HEK293 (cell line): Measurements from ENCODE around the gene RABGGTA.

Experiments used
- CTCF ChIA-PET: fragments of 350-600 bp; formaldehyde crosslinking; extraction: SDS; loops from one replicate; lab custom pipeline; 2021; ENCODE audit warnings: antibody characterized with exemption; lab: Yijun Ruan, JAX
- POLR2A ChIA-PET: fragments of 300-600 bp; formaldehyde crosslinking; extraction: SDS; loops from one replicate; lab custom pipeline; 2020; ENCODE audit warnings: antibody characterized with exemption, inconsistent platforms; lab: Yijun Ruan, JAX
- H3K27ac ChIP-seq: fragments of 200-500 bp; sonication (Bioruptor generic); 2 replicates; pipeline ENCODE4 v1.5.1; 2014; ENCODE audit warnings: low read depth, low read length, control low read depth, inconsistent platforms; ENCODE audit errors: extremely low read depth
- H3K36me3 ChIP-seq, 2 experiments: fragments of 200-500 bp in 1 of 2; sonication (Bioruptor generic) in 1 of 2; 1 replicate in 1 of 2; 2 replicates in 1 of 2; pipeline ENCODE4 v1.5.1; 2014 to 2017; ENCODE audit warnings: inconsistent platforms in 2 of 2, low read length in 2 of 2; ENCODE audit not compliant: control insufficient read depth in 2 of 2, insufficient read depth in 1 of 2
- H3K4me1 ChIP-seq: fragments of 200-500 bp; sonication (Bioruptor generic); 2 replicates; pipeline ENCODE4 v1.5.1; 2014; ENCODE audit warnings: mild to moderate bottlenecking, low read length, inconsistent platforms; ENCODE audit not compliant: control insufficient read depth, insufficient read depth
- H3K4me3 ChIP-seq: 2 replicates; pipeline ENCODE4 v1.5.1; 2011; ENCODE audit warnings: low read depth, mild to moderate bottlenecking, control low read depth, low read length, moderate library complexity
- H3K9me3 ChIP-seq: fragments of 200-500 bp; sonication (Bioruptor generic); 2 replicates; pipeline ENCODE4 v1.5.1; 2014; ENCODE audit warnings: low read depth, low read length, inconsistent platforms; ENCODE audit not compliant: control insufficient read depth, insufficient read depth
- IKZF3 ChIP-seq: fragments of 450-650 bp; IDR thresholded peaks from 2 replicates; pipeline ENCODE4 v1.5.0; 2018; ENCODE audit warnings: missing biosample characterization, mild to moderate bottlenecking, missing genetic modification characterization, moderate library complexity
- INSM2 ChIP-seq: fragments of 450-650 bp; formaldehyde crosslinking; IDR thresholded peaks from 2 replicates; pipeline ENCODE4 v1.5.1; 2016; ENCODE audit warnings: missing biosample characterization, missing genetic modification characterization
- KLF10 ChIP-seq: fragments of 450-650 bp; IDR thresholded peaks from 2 replicates; pipeline ENCODE4 v1.5.1; 2018; ENCODE audit warnings: missing biosample characterization, mild to moderate bottlenecking, missing genetic modification characterization
- KLF7 ChIP-seq: fragments of 450-650 bp; formaldehyde crosslinking; IDR thresholded peaks from 2 replicates; pipeline ENCODE4 v1.5.1; 2016; ENCODE audit warnings: missing biosample characterization, missing genetic modification characterization, borderline replicate concordance
- KLF9 ChIP-seq: fragments of 450-650 bp; formaldehyde crosslinking; IDR thresholded peaks from 2 replicates; pipeline ENCODE4 v1.5.1; 2016; ENCODE audit warnings: missing biosample characterization, missing genetic modification characterization, low read depth
- REPIN1 ChIP-seq: fragments of 450-650 bp; formaldehyde crosslinking; IDR thresholded peaks from 2 replicates; pipeline ENCODE4 v1.5.1; 2017; ENCODE audit warnings: missing biosample characterization, missing genetic modification characterization, low read depth
- ZBTB10 ChIP-seq: fragments of 450-650 bp; formaldehyde crosslinking; IDR thresholded peaks from 2 replicates; pipeline ENCODE4 v1.5.1; 2016; ENCODE audit warnings: missing biosample characterization, missing genetic modification characterization
- ZBTB20 ChIP-seq: fragments of 450-650 bp; formaldehyde crosslinking; IDR thresholded peaks from 2 replicates; pipeline ENCODE4 v1.5.1; 2016; ENCODE audit warnings: missing biosample characterization, missing genetic modification characterization
- ZBTB8A ChIP-seq: fragments of 450-650 bp; formaldehyde crosslinking; IDR thresholded peaks from 2 replicates; pipeline ENCODE4 v1.5.1; 2016; ENCODE audit warnings: missing biosample characterization, missing genetic modification characterization
- ZFHX2 ChIP-seq: fragments of 450-650 bp; formaldehyde crosslinking; conservative IDR thresholded peaks from 2 replicates; pipeline ENCODE4 v1.5.1; 2016; ENCODE audit warnings: missing biosample characterization, missing genetic modification characterization
- ZIC2 ChIP-seq: fragments of 450-650 bp; formaldehyde crosslinking; IDR thresholded peaks from 2 replicates; pipeline ENCODE4 v1.5.1; 2016; ENCODE audit warnings: missing biosample characterization, missing genetic modification characterization
- ZNF423 ChIP-seq: fragments of 450-650 bp; formaldehyde crosslinking; IDR thresholded peaks from 2 replicates; pipeline ENCODE4 v1.5.1; 2016; ENCODE audit warnings: missing biosample characterization, missing genetic modification characterization
- ZNF513 ChIP-seq: fragments of 450-650 bp; IDR thresholded peaks from 2 replicates; pipeline ENCODE4 v1.5.1; 2018; ENCODE audit warnings: missing biosample characterization, missing genetic modification characterization
- ZNF585B ChIP-seq: fragments of 450-650 bp; formaldehyde crosslinking; IDR thresholded peaks from 2 replicates; pipeline ENCODE4 v1.5.1; 2016; ENCODE audit warnings: missing biosample characterization, missing genetic modification characterization
- ZNF621 ChIP-seq: fragments of 450-650 bp; formaldehyde crosslinking; IDR thresholded peaks from 2 replicates; pipeline ENCODE4 v1.5.1; 2017; ENCODE audit warnings: missing biosample characterization, missing genetic modification characterization
- ZNF76 ChIP-seq: fragments of 450-650 bp; formaldehyde crosslinking; IDR thresholded peaks from 2 replicates; pipeline ENCODE4; 2016; ENCODE audit warnings: low read depth, missing biosample characterization, missing genetic modification characterization, borderline replicate concordance
- TF ChIP-seq, protein P1 (sequence below): fragments of 450-650 bp; formaldehyde crosslinking; conservative IDR thresholded peaks from 2 replicates; pipeline ENCODE4 v1.5.1; 2016; ENCODE audit warnings: low read depth, missing biosample characterization, missing genetic modification characterization
- TF ChIP-seq, protein P2 (sequence below): fragments of 450-650 bp; formaldehyde crosslinking; IDR thresholded peaks from 2 replicates; pipeline ENCODE4 v1.5.1; 2016; ENCODE audit warnings: missing biosample characterization, missing genetic modification characterization
- TF ChIP-seq, protein P3 (sequence below): fragments of 450-650 bp; formaldehyde crosslinking; IDR thresholded peaks from 2 replicates; pipeline ENCODE4 v1.5.1; 2016; ENCODE audit warnings: missing biosample characterization, missing genetic modification characterization

RABGGTA gene

GRCh38 chr14:24271134-24271833 is at the start of gene RABGGTA:
Gene RABGGTA (minus strand): TSS chr14:24271597. CDS start chr14:24271115, 482 bp downstream.
- H3K4me3 ChIP-seq: peak within 1 kb of the TSS; percentile 92
- H3K27ac ChIP-seq: peak within 1 kb of the TSS; percentile 94
- H3K36me3 ChIP-seq: peaks cover 0 to 30% of the 10 kb centered on the region in 2 experiments; a peak in 1 of 3 replicates
- ChIA-PET CTCF (interaction anchor here (0.6 to 3.0 kb wide), 16 partner anchors 11 to 166 kb away, joined by 3 to 17 read pairs (median 4); partner anchors contain the start of genes CIDEB, LTB4R2, MDP1 and TINF2), POLR2A (interaction anchor here (0.5 to 2.9 kb wide), 36 partner anchors 9 to 219 kb away, joined by 3 to 47 read pairs (median 5); partner anchors contain the start of genes CHMP4A, CIDEB, DCAF11 and DHRS1)
- peaks cover 3% of the 10 kb centered on the region; the same call in 1 of the 2 replicates for H3K4me1 ChIP-seq
- no peaks in the 10 kb centered on the region for H3K9me3 ChIP-seq
- peak; percentile 33; the same call in 1 of the 2 replicates for TF ChIP-seq IKZF3
- TF ChIP-seq, protein P1, sequence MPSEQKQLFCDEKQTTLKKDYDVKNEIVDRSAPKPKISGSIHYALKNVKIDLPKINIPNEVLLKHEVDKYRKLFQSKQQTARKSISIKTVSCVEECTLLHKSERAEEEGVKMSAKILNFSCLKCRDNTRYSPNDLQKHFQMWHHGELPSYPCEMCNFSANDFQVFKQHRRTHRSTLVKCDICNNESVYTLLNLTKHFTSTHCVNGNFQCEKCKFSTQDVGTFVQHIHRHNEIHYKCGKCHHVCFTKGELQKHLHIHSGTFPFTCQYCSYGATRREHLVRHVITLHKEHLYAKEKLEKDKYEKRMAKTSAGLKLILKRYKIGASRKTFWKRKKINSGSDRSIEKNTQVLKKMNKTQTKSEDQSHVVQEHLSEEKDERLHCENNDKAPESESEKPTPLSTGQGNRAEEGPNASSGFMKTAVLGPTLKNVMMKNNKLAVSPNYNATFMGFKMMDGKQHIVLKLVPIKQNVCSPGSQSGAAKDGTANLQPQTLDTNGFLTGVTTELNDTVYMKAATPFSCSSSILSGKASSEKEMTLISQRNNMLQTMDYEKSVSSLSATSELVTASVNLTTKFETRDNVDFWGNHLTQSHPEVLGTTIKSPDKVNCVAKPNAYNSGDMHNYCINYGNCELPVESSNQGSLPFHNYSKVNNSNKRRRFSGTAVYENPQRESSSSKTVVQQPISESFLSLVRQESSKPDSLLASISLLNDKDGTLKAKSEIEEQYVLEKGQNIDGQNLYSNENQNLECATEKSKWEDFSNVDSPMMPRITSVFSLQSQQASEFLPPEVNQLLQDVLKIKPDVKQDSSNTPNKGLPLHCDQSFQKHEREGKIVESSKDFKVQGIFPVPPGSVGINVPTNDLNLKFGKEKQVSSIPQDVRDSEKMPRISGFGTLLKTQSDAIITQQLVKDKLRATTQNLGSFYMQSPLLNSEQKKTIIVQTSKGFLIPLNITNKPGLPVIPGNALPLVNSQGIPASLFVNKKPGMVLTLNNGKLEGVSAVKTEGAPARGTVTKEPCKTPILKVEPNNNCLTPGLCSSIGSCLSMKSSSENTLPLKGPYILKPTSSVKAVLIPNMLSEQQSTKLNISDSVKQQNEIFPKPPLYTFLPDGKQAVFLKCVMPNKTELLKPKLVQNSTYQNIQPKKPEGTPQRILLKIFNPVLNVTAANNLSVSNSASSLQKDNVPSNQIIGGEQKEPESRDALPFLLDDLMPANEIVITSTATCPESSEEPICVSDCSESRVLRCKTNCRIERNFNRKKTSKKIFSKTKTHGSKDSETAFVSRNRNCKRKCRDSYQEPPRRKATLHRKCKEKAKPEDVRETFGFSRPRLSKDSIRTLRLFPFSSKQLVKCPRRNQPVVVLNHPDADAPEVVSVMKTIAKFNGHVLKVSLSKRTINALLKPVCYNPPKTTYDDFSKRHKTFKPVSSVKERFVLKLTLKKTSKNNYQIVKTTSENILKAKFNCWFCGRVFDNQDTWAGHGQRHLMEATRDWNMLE: 0 out of 2 replicates have a peak, but pooled peaks have one; percentile 34
- TF ChIP-seq ZBTB10 (tag by site-specific recombination): peak; percentile 95
- TF ChIP-seq ZNF585B: no peak
- peak; percentile 71; the same call in 1 of the 2 replicates for TF ChIP-seq ZNF76 (tag by site-specific recombination)
- peak; percentile 33; the same call in 1 of the 2 replicates for TF ChIP-seq REPIN1 (tag by site-specific recombination)
- peak; percentile 8; the same call in 1 of the 2 replicates for TF ChIP-seq ZNF513 (tag by site-specific recombination)
- TF ChIP-seq ZNF423 (tag by site-specific recombination): peak; percentile 21; the same call in 1 of the 2 replicates
- TF ChIP-seq INSM2: 0 out of 2 replicates have a peak, but pooled peaks have one; percentile 33
- peak; percentile 28; the same call in 1 of the 2 replicates for TF ChIP-seq ZIC2 (tag by site-specific recombination)
- TF ChIP-seq KLF7: 0 out of 2 replicates have a peak, but pooled peaks have one; percentile 28
- no peak for TF ChIP-seq ZNF621 (tag by site-specific recombination)
- peak; percentile 75 for TF ChIP-seq ZFHX2 (tag by site-specific recombination)
- TF ChIP-seq, protein P2, sequence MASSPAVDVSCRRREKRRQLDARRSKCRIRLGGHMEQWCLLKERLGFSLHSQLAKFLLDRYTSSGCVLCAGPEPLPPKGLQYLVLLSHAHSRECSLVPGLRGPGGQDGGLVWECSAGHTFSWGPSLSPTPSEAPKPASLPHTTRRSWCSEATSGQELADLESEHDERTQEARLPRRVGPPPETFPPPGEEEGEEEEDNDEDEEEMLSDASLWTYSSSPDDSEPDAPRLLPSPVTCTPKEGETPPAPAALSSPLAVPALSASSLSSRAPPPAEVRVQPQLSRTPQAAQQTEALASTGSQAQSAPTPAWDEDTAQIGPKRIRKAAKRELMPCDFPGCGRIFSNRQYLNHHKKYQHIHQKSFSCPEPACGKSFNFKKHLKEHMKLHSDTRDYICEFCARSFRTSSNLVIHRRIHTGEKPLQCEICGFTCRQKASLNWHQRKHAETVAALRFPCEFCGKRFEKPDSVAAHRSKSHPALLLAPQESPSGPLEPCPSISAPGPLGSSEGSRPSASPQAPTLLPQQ (tag by site-specific recombination): peak; percentile 99
- TF ChIP-seq, protein P3, sequence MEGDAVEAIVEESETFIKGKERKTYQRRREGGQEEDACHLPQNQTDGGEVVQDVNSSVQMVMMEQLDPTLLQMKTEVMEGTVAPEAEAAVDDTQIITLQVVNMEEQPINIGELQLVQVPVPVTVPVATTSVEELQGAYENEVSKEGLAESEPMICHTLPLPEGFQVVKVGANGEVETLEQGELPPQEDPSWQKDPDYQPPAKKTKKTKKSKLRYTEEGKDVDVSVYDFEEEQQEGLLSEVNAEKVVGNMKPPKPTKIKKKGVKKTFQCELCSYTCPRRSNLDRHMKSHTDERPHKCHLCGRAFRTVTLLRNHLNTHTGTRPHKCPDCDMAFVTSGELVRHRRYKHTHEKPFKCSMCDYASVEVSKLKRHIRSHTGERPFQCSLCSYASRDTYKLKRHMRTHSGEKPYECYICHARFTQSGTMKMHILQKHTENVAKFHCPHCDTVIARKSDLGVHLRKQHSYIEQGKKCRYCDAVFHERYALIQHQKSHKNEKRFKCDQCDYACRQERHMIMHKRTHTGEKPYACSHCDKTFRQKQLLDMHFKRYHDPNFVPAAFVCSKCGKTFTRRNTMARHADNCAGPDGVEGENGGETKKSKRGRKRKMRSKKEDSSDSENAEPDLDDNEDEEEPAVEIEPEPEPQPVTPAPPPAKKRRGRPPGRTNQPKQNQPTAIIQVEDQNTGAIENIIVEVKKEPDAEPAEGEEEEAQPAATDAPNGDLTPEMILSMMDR (tag by site-specific recombination): peak; percentile 96
- TF ChIP-seq KLF9 (tag by site-specific recombination): peak; percentile 45; the same call in 1 of the 2 replicates
- TF ChIP-seq ZBTB20 (tag by site-specific recombination): peak; percentile 78; the same call in 1 of the 2 replicates
- TF ChIP-seq ZBTB8A (tag by site-specific recombination): peak; percentile 88
- TF ChIP-seq KLF10 (tag by site-specific recombination): peak; percentile 79; the same call in 1 of the 2 replicates
